Keratinocyte (primary cell): Measurements from ENCODE around the gene PCDHGA10.

Experiments used
- EZH2 ChIP-seq: IDR thresholded peaks from one replicate; pipeline ENCODE4 v1.6.1; 2012; ENCODE audit warnings: inconsistent platforms, mild to moderate bottlenecking, low read length, moderate library complexity
- TF ChIP-seq, protein P1 (sequence below), 3 experiments: IDR thresholded peaks in 1 of 3; conservative IDR thresholded peaks in 1 of 3; optimal IDR thresholded peaks in 1 of 3; 2 replicates in 2 of 3; 3 replicates in 1 of 3; pipeline versions ENCODE3 to v1.5.1; 2011; ENCODE audit warnings: low read length in 3 of 3, mild to moderate bottlenecking in 3 of 3, moderate library complexity in 2 of 3, control low read depth in 1 of 3, inconsistent platforms in 1 of 3; ENCODE audit not compliant: insufficient read depth in 2 of 3; ENCODE audit errors: extremely low read depth in 1 of 3

DNA sequence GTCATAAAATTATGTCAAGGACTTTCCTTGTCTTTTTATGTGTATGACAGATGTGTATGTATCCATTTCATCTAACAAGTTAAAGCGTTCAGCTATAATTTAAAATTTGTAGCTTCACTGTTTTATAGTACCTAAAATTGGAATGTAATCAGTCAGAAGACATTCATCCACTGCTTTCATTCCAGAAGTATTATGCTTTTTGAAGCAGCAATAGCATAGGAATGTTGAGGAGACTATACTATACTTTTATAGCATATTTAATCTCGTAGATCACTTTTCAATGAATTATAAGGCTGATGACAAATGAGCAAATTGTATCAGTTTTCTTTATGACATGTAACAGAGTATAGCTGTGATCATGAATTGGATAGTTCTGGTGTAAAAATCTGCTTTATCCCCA is 24.4 kb downstream of the PCDHGA10 start:
- TF ChIP-seq, protein P1, sequence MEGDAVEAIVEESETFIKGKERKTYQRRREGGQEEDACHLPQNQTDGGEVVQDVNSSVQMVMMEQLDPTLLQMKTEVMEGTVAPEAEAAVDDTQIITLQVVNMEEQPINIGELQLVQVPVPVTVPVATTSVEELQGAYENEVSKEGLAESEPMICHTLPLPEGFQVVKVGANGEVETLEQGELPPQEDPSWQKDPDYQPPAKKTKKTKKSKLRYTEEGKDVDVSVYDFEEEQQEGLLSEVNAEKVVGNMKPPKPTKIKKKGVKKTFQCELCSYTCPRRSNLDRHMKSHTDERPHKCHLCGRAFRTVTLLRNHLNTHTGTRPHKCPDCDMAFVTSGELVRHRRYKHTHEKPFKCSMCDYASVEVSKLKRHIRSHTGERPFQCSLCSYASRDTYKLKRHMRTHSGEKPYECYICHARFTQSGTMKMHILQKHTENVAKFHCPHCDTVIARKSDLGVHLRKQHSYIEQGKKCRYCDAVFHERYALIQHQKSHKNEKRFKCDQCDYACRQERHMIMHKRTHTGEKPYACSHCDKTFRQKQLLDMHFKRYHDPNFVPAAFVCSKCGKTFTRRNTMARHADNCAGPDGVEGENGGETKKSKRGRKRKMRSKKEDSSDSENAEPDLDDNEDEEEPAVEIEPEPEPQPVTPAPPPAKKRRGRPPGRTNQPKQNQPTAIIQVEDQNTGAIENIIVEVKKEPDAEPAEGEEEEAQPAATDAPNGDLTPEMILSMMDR (optimal IDR thresholded peaks at IDR 0.05 in 1 of 3, IDR thresholded peaks at IDR 0.05 in 1 of 3, conservative IDR thresholded peaks at IDR 0.05 in 1 of 3; ENCODE audit: extremely low read depth in 1 of 3, insufficient read depth in 2 of 3, low read length in 3 of 3), result no peak
- TF ChIP-seq EZH2, result no peak
